HG03439 (cell line): ENCODE measurements around the gene LRRC15.

ENCODE experiments used
- ATAC-seq: cut with Tn5 transposase; IDR thresholded peaks from one replicate; pipeline ENCODE4 v1.9.1; 2021; ENCODE audit warnings: mild to moderate bottlenecking, moderate library complexity; ENCODE audit not compliant: unreplicated experiment

Gene LRRC15

DNA sequence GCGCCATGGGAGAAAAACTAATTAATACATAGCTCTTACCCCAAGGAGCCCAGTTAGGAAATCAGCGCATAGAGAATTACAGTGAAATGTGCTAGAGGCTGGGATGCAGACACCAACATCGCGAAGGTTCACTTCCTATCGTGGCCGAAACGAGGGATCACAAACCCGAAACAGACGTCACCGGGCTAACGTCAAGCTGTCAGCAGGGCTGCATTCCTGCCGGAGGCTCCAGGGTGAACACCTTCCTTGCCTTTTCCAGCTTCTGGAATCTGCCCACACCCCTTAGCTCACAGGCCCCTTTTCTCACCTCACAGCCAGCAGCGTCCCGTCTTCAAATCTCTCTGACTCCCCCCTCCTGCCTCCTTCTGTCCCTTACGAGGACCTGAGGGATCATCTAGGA lies 16.5 kb upstream of the LRRC15 start:
- no peak for ATAC-seq

GRCh38 chr3:194384569-194385001 lies 15.0 kb upstream of the LRRC15 start:
- no peak for ATAC-seq

DNA sequence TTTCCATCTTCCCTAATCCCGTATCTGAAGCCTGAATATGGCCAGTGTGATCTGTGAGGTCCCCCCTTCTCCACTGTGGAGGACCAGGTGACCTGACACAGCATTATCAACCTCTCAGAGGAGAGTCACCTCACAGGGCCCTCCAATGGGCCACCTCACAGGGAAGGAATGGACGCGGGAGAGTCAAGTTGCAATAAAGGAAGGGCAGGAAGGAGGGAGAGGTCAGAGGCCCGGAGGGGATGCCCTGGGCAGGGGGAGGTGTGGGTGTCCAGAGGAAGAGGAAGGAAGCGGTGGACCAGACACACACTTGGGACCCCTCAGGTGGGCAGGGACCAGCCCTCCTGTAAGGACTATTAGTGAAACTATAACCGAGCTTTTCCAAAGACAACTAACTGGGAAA lies 14.6 kb upstream of the LRRC15 start:
- ATAC-seq: no peak

DNA sequence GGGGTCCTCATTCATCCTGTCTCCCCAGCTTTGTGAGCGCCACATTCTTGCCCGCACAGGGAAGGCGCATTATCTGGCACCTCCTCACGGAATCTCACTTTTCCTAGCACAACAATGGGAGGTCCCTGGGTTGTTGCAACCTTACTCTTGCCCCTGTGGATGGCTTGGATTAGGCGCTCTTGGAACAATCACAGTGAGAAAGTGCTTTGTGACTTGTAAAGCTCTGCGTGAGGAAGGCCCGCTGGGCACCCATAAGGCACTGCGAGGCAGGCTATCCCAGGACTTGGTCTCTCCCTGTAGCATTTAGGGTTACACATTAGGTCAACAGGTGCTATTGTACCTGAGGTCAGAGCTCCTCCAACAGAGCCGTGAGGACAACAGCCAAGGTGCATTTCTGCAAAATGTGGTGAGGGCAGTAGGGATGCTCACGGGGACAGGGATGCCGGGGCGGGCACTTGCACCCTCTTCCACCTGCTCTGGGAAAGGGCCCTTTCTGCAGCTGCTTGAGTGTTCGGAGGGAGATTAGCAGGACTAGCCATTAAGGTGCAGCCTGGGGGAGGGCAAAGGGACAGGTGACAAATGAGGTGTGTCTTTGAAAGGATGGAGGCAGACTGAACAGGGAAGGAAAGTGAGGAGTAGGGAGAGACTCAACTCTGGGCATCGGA lies 13.9 kb upstream of the LRRC15 start:
- no peak for ATAC-seq

DNA sequence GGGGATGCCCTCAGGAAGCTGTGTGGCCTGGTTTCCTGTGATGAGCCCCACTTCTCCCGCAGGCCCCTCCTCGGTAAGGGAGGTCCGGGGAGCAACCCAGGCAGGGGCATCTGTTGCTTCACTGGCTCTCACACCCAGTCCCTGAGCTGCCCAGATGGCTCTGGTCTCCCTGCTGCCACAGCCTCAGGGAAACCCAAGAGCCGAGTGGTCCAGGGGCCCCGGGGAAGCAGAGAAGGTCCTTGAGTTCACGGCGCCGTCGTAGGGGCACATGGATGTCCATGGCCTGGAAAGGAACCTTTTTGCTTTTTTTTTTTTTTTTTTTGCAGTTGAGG lies 13.3 kb upstream of the LRRC15 start:
- no peak for ATAC-seq

DNA sequence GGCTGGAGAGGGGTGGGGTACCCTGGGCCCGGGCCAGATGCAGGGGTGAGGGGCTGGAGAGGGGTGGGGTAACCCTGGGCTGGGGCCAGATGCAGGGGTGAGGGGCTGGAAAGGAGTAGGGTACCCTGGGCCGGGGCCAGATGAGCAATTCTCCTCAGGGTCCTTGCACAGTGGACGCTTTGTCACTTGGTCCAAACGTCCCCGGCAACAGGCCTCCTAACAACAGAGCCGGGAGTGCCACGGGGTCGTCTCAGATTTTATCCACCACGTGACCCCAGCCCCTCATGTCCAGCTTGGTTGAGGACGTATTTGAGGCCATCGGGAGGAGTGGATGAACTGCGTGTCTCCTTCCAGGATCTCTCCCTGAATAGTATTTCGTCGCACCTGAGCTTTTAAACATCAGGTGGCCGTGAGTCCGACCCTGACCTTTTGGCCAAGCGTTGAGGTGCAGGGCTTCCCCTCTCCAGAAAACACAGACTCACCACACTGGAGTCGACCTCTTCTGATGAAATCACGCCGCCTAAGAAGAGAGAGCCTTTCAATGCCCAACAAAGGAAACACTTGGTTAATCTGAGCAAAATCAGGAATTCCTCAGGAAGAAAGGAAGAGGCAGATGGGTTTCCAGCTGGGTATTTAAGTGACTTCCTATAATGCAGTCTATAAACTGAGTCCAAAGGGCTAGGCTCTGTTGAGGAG lies 12.8 kb upstream of the LRRC15 start:
- ATAC-seq: no peak

GRCh38 chr3:194381460-194381875 lies 11.9 kb upstream of the LRRC15 start:
- no peak for ATAC-seq

DNA sequence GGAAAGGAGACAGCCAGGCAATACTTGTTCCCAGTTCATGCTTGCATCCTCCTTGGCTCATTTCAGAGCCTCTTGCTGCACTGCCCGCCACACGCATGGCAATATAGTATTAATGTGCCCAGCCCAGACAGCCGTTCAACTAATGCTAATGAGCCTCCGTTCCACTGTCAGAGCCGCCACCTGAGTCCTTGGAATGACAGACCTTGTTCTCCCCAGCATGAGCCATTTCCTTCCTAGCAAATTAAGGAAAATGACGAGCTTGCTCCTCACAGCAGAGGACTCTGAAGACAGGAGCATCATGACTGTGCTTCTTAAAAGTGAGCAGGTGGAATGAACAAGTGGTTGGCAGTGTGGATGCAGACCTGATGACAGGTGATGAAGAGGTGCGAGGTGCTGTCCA lies 10.8 kb upstream of the LRRC15 start:
- ATAC-seq: no peak

- no peak for ATAC-seq
Measured at GRCh38 chr3:194379651-194380050, 10.1 kb upstream of the LRRC15 start.

DNA sequence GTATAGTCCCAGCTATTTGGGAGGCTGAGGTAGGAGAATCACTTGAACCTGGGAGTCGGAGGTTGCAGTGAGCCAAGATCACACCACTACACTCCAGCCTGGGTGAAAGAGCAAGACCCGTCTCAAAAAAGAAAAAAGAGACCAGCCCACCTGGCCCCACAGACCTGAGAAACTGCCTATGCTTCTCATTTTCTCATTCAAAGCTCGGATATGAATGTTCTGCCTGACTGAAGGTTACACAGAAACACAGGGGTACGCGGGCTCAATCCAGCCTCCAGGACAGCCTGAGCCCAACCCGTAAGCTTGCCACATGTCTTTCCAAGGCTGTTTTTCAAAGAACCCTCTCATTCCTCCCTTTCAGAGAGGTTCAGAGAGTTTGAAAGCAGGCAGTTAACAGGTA lies 9.7 kb upstream of the LRRC15 start:
- ATAC-seq: no peak

DNA sequence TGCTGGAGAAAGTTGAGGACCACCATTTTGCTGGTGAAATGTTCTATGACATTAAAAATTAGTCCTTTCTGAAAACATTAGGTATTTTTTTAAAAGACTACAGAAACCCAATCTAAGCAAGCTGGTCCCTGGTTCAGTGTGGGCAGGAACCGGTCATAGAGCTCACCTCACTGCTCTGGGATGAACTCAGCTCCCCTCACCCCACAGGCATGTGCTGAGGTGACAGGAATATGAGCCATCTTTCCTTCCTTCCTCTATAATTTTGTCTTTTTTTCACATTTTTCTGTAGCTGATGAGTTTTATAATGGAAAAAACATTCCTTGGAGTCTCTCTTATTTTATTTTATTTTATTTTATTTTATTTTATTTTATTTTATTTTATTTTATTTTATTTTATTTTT lies 8.2 kb upstream of the LRRC15 start:
- no peak for ATAC-seq

DNA sequence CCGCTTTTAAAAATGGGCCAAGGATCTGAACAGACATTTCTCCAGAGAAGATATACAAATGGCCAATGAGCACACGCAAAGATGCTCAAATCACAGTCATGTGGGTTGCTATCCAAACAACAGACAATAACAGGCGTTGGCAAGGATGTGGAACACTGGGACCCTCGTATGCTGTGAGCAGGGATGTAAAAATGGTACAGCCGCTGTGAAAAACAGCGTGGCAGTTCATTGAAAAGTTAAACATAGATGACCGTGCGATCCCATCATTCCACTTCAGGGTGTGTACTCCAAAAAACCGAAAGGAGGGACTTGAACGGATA lies 6.7 kb upstream of the LRRC15 start:
- no peak for ATAC-seq

DNA sequence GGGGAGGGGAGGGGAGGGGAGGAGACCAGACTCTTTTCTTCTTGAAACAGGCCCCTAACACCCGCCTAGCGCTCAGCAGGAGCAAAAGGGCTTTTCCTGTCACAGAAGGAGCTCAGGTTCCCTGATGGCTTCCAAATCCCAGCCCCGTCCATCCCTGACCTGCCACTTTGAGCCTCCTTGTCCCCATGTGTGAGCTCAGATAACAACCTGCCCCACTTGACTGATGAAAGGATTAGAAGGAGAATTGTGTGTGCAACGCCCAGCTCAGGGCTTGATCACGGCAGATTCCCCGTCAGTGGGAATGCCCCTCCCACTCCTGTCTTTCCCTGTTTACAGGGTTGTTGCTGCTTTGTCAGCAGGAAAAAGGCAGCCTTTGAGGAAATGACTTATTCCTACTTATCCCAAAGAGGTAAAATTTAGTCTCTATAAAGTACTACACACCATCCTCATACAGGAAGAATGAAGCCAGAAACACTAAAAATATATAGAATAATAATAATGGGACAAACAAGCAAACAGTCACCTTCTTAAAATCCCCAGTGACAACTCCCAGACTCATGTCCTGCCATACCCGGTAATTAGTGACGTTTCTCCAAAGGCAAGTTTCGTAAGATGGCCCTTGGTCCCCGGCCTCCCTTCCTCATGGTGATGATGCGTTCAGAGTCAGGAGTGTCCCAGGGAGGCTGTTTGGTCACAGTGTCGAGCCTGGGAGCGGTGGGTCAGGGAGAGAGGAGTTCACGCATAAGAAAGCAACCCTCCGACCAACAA lies 6.1 kb upstream of the LRRC15 start:
- no peak for ATAC-seq

DNA sequence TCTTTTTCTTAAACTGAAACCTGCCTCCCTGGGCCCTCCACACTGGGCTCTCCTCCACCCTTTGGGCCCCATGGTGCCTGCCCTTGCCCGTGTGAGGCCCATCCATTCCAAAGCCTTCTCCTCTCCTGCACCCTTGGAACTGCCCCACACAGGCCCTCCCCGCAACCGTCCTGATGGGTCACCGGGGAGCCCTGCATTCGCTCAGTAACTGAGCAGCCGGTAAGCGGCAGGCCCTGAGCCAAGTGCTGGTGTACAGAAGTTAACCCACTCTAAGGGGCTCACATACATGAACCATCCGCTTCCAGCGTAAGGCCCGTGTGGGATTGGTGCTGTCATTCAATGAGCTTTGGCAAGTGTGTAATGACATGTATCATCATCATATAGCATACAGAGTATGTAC lies 5.4 kb upstream of the LRRC15 start:
- no peak for ATAC-seq

DNA sequence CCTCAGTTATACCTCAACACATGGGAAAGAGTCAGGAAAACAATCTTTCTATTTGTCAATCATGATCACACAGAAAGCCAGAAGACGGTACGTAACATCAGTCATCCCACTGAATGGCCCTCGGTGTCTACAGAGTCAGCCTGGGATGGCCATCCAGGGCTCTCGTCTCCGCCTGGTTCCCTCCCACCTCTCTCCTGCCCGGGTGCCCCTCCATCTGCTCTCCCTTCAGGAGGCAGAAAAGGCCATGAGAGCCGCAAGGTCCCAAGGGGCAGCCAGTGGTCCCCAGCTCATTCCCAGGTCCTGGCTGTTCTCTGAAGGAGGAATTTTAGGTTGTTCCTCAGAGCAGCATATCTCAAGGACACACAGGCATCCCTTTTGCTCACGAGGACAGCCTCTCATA lies 4.4 kb upstream of the LRRC15 start:
- no peak for ATAC-seq

- ATAC-seq: no peak
Measured at GRCh38 chr3:194373028-194373427, 3.5 kb upstream of the LRRC15 start.

GRCh38 chr3:194370753-194371152 lies 1.2 kb upstream of the LRRC15 start:
- no peak for ATAC-seq

- ATAC-seq: no peak
Measured at GRCh38 chr3:194368918-194369317, 625 bp downstream of the LRRC15 start.

DNA sequence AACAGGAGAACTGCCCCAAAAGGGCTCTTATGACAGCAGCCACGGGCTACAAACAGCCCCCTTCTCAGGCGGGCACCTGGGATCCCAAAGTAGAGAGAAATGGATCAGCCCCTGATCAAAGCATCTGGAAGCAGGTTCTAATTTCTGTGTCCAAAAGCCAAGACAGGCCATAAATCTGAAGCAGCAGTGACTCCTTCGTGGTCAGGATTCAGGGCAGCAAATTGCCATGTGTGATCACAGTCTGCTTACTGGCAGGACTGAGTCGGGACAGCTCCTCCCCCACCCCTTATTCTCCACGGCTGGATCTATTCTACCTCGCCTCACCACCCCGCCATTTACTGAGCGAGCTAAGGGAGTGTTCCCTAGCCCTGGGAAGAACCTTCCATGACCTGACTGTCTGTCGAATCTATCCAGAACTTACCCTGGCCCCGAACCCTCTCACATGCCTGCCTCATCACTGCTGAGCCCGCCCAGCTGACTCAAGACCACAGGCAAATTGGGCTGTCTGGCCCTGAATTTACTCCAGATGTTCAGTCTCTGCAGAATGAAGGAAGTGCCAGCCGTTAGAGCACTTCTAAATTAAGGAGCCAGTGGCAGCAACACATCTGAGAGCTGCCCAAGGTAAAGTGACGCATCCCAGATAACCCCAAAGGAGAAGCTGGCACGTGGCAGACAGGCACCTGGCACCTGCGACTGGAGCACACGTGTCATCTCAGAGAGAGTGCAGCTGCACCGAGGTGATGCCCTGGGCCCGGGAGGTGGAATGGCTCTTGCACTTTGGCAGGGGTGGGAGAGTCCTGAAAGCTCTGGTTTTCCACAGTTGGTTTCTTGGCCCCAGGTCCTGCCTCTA lies 1.3 kb downstream of the LRRC15 start:
- no peak for ATAC-seq

- ATAC-seq: no peak
Measured at GRCh38 chr3:194365978-194366490, 3.5 kb downstream of the LRRC15 start.

DNA sequence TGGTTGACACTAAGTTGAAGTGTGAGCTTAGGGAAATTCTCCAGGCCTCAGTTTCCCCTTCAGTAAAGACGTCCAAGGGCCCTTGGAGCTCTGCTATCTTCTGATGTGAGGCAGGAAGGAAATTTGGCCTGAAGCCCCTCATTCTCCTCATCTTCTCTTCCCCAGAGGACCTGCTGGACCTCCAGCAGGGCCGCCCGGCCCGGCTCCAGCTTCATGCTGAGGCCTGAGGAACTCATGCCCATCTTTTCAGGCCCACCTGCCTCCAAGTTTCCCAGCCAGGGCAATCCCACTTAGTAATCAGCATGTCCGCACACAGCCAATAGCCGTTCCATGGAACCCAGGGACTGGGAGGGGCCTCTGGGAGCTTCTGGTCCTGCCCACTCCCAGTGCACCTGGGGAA lies 4.0 kb downstream of the LRRC15 start:
- no peak for ATAC-seq
